Cortex of kidney (tissue), 1 donor: Measurements from ENCODE around the gene PTPRN2.
"Not testable (repeated sequence)": the region's sequence is repeated elsewhere in the genome, so short reads cannot be mapped to it uniquely, and the experiment has no call there.

Experiments
- DNase-seq: peaks from one replicate; lab custom pipeline; 2025; lab: John Stamatoyannopoulos, UW

Gene PTPRN2

GRCh38 chr7:157565201-157565626, 1022.4 kb downstream of the PTPRN2 start:
- no peak for DNase-seq

GRCh38 chr7:157564517-157565177, 1023.0 kb downstream of the PTPRN2 start:
- no peak for DNase-seq

DNA sequence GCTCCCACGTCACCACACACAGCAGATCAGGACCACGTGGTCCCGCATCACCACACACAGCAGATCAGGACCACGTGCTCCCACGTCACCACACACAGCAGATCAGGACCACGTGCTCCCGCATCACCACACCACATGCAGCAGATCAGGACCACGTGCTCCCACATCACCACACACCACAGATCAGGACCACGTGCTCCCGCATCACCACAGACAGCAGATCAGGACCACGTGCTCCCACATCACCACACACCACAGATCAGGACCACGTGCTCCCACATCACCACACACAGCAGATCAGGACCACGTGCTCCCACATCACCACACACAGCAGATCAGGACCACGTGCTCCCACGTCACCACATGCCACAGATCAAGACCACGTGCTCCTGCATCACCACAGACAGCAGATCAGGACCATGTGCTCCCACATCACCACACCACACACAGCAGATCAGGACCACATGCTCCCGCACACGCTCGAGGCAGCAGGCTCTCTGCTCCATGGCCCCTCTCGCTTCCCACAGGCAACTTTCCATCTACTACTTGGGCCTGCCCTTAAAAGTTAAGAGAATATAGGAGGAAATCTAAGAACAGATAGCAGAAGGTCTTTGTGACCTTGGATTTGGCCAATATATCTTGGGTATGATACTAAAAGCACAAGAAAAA, 1024.0 kb downstream of the PTPRN2 start:
- DNase-seq, result not testable (repeated sequence)

- not testable (repeated sequence) for DNase-seq
Measured at GRCh38 chr7:157562522-157563398, 1024.9 kb downstream of the PTPRN2 start.

DNA sequence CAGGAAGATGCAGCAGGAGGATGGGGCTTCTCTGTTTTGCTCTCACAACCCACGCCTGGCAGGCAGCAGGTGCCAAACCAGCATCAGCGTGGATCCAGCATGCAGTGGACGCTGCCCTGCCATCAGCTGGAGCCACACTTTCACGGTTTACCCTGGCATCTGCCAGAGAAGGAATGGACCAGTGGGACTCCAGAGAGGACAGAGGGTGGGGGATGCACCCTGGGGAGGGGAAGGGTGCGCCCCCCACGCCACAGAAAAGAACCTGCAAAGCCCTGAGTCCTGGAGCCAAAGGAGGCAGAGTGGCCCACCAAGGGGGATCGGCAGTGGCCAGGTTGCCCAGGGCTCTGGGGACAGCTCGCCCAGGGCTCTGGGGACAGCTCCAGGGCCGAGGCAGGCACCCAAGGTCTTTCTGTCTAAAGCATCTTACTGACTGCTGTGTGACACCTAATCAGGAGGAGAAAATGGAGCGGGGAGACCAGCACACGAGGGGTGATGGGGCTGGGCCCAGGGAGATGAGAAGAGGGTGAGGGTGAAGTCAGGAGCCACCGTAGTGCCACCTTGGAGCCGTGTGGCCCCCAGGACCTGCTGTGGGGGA, 1025.7 kb downstream of the PTPRN2 start:
- DNase-seq, result no peak

DNA sequence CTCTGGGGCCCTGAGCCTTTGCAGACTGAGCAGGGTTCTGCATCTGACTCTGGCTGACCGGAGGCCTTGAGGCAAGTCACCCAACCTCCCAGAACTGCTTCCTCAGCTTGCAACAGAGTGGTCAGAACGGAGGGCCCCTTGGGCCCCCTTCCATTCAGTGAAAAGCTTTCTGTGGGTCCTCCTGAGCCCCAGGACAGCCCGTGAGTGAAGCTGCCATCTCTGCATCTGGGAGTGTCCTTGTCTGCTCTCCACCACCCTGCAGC, 1026.2 kb downstream of the PTPRN2 start:
- DNase-seq, result no peak

DNA sequence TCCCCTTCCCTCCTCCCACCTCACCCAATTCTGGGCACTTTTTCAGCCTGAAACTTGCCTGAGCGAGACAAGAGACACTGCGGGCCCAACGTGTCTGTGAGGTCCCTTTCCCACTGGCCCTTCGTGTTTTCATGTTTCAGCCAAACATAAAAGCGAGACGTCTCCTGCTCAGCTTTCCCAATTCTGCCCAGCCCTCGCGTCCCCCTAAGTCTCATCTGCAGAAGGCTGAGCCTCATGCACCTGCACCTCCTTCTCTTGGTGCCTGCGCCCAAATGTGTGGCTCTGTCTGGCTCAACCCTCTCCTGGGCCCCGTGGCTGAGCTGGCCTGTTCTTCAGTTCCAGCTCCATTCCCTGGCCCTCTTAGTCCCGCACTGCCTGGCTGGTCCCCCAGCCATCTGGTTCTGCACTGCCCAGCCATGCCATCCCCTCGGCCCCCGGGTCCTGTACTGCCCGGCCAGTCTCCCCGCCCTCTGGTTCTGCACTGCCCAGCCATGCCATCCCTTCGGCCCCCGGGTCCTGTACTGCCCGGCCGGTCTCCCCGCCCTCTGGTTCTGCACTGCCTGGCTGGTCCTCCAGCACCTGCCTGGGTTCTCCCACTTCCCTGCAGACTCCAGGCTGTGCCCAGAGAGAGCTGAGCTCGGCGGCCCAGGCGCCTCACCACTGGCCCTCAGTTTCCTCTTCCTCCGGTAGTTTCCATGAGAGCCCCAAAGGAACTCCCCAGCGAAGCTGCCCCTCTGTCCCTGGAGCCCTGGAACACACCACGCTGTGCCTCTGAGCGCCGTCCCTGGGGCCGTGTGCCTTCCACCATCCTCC, 1026.7 kb downstream of the PTPRN2 start:
- DNase-seq, result no peak

GRCh38 chr7:157560258-157560654, 1027.4 kb downstream of the PTPRN2 start:
- DNase-seq, result no peak

DNA sequence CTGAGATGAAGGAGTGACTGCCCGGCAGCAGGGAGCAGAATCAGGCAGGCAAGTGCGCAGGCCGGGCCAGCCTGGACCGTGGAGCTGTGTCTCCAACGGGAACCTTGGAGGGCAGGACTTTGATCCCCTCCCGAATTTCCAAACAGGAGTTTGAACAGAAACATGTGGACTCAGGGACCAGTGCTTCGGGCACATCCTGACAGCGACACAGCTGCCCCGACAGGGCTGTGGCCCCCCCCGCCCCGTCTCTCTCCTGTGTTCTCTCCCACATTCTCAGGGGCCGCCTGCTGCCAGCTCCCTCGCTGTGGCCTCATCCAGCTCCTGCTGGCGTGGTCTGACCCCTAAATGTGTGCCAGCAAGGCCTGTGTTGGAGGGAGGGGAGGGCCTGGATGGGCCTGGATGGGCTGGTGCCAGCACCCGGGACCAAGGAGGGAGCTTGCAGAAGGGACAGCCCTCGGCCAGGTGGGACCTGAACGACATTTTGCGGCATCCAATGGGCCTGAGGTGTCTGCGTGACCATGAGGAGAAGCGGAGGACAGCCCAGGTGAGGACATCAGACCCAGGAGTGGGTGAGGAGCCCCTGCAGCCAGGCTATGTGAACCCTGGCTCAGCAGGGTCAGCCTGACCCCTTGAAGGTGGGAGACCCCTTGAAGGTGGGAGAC, 1027.9 kb downstream of the PTPRN2 start:
- no peak for DNase-seq

DNA sequence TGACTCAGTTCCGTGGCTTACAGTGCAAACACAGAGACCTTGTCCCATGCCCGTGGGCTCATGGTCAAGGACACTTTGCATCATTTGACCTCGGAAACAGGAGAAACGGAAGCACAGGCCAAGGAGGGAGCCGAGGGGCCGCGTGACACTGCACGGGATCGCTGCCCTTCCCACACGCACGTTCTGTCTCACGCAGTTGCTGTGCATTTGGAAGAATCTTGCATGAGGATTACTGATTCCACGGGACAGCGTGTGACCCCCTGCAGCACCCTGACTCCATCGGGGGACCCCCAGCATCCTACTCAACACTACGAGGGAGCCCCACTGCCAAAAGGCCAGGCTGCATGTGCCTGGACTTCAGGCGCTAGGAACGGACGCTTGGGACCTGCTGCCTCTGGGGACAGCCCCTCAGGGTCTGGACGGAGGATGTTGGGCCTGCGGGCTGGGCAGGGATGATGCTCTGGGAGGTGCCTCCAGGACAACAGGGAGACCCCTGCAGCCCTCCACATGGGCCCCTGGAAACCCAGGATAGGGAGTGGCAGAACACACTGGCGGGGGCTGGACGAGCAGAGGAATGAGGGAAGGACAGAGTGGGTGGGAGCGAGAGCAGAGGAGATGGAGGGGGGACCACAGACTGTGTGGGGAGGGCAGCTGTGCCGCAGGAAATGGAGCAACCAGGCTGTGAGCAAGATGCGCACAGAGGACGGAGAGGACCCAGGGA, 1028.6 kb downstream of the PTPRN2 start:
- no peak for DNase-seq

GRCh38 chr7:157558516-157558874, 1029.1 kb downstream of the PTPRN2 start:
- no peak for DNase-seq

DNA sequence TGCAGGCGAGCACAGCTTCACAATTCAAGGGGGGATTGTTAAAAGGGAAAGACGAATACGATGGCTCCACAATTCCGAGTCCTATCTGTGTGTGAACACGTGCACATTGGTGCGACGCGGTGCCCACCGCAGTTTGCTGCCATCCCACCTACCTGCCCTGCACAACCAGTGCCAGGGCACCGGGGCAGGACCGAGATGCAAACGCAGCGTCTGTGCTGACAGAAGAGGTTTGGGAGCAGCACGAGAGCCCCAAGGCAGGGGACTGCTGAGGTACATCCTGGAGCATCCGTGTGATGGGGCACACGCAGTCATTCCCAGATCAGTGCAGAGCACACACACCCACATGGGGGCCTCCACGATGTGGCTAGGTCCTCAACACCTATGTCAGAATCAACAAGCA, 1029.6 kb downstream of the PTPRN2 start:
- no peak for DNase-seq

DNA sequence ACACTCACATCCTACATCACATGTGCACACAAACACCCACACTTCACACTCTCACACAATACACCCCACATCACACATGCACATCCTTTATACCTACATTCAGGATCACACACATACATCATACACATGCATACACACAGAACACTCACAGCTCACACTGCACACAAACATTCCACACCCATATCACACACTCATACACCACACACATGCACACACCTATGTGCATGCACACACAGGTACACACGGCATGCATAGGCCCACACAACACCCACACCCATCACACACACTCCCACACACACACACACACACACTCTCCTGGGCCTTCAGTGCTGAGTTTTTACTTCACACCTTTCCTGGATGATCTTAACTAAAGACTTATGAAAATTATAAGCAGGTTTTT, 1030.4 kb downstream of the PTPRN2 start:
- DNase-seq, result no peak

GRCh38 chr7:157556642-157556944, 1031.0 kb downstream of the PTPRN2 start:
- no peak for DNase-seq

GRCh38 chr7:157555944-157556641, 1031.5 kb downstream of the PTPRN2 start:
- DNase-seq, result no peak

GRCh38 chr7:157555313-157555712, 1032.3 kb downstream of the PTPRN2 start:
- no peak for DNase-seq

GRCh38 chr7:157554393-157555238, 1033.0 kb downstream of the PTPRN2 start:
- DNase-seq, result no peak

DNA sequence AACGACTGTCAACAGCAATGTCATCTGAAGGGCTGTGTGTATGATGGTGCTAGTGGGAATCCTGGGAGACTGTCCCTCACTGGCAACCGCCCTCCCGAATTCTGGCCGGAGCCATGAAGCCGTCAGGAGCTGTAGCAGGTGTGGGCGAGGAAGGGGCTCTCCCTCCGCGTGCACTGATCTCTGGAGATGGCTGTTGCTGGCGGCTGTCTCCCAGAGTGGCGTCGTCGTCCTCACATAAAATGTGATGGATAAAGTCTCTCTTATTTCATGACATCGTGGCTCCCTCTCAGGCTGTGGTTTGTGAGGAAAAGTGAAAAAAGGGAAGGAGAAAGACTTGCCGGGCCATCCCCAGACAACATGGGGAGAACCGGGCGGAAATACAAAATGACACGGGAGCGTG, 1034.4 kb downstream of the PTPRN2 start:
- DNase-seq, result no peak

GRCh38 chr7:157552295-157552993, 1035.2 kb downstream of the PTPRN2 start:
- DNase-seq, result no peak
